Regular cardiac myocyte (primary cell): Measurements from ENCODE around the gene TEPSIN. TPM values are rescaled to one million over a fixed set of nuclear protein-coding genes. Genes with fewer than 3 reads are reported as not detected.

Experiments used
- total RNA-seq: library from RNA; depleted of rRNA; stranded (reverse); fragments of >200 nt; gene quantifications from 2 replicates; pipeline ENCODE4 v1.2.3, GENCODE V29; 2014

TEPSIN gene, protein sequence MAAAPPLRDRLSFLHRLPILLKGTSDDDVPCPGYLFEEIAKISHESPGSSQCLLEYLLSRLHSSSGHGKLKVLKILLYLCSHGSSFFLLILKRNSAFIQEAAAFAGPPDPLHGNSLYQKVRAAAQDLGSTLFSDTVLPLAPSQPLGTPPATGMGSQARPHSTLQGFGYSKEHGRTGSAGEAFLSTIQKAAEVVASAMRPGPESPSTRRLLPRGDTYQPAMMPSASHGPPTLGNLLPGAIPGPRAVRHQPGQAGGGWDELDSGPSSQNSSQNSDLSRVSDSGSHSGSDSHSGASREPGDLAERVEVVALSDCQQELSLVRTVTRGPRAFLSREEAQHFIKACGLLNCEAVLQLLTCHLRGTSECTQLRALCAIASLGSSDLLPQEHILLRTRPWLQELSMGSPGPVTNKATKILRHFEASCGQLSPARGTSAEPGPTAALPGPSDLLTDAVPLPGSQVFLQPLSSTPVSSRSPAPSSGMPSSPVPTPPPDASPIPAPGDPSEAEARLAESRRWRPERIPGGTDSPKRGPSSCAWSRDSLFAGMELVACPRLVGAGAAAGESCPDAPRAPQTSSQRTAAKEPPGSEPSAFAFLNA
- 8.8 and 12.4 TPM in 2 replicates for total RNA-seq

DNA sequence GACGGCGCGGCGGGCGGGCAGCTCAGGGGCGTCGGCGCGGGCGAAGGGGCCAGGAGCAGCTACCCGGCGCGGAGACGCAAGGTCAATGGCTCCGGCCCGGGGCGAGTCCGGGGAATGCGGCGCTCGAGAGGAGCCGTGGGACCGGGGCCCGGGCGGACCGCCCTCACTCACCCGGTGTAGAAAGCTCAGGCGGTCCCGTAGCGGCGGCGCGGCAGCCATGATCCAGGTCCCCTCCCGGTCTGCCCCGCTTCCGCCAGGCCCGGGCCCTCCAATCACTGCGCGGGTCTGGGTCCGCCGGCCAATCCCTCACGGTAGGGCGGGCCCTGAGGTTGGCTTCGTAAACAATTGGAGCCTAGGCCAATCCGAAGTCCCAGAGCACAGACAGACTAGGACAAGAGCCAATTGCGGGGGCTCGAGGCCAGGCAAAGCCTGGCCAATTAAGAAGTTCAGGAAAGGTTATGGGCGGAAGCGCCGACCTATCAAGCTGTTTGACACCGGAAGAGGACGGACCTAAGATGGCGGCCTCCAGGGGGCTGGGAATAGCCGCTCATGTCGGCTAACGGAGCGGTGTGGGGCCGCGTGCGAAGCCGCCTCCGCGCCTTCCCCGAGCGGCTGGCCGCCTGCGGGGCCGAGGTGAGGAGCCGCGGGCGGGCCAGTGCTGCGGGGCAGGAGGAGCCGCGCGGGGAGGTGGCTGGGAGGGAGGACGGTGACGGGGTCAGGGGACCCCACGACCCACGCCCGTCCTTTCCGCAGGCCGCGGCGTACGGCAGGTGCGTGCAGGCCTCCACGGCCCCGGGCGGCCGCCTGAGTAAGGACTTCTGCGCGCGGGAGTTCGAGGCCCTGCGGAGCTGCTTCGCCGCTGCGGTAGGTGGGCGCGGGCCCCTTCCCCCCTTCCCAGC, at the start of gene TEPSIN, which contains the start of gene NDUFAF8:
TSS of gene TEPSIN (minus strand) at position 241 of the 899 bp plus-strand sequence. CDS start at position 219, 22 bp downstream.
TSS of gene NDUFAF8 (plus strand) at position 504 of the 899 bp plus-strand sequence. CDS start at position 550, 46 bp downstream.

DNA sequence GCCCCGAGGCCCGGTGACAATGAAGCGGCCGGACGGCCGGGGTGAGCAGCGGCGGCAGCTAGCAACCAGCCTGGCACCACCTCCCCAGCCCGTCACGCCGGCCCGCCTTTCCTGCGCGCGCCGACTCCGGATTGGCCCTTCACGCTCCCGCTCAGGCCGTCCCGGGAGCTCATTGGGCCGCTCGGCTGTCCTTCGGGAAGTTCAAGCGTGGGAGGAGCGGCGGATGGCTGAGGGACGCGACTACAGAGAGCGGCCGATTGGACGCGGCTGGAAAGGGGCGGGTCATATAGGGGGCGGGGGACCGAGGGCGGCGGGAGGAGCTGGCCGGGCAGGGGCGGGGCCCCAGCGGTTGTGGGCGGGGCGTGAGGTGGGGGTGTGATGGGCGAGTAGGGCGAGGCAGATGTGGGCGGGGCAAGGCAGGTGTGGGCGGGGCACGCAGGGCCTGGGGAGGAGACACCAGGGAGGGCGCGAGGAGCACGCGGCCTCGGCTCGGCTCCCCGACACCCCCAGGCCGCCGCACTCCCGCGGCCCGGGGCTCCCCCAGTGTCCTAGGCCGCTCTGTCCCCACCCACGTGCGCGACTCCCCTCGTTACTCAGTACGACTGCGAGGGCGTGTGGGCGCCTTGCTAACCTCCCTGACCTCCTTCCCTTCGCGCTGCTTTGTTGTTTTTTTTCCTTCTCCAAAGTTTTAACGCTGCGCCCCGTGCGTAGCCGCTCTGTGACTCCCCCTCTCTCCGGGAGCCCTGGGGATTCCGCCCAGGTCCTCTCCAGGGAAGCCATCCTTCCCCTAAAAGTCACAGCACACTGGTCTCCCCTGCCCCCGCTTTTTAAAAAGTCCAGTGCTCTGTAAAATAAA, 15.7 kb downstream of the TEPSIN start, which contains the start of gene CEP131:
TSS of gene CEP131 (minus strand) at position 60 of the 856 bp plus-strand sequence. CDS start 2,909 bp downstream, outside the sequence.

Other genes starting within 250 kb of the TEPSIN start
- gene CHMP6, start 247.2 kb downstream of the TEPSIN start, total RNA-seq = 7.3 and 15.9 TPM in 2 replicates
- gene BAIAP2, start 203.9 kb downstream of the TEPSIN start, total RNA-seq = 6.8 and 12.8 TPM in 2 replicates
- not detected in 2 replicates for gene PVALEF, start 73.5 kb downstream of the TEPSIN start, total RNA-seq
- 0.19 and 0.56 TPM in 2 replicates for gene AATK, start 72.8 kb downstream of the TEPSIN start, total RNA-seq
- gene CEP131, start 16.1 kb downstream of the TEPSIN start, total RNA-seq = 11.6 and 17.8 TPM in 2 replicates
- gene NDUFAF8, start 263 bp upstream of the TEPSIN start, total RNA-seq = 36.9 and 39.7 TPM in 2 replicates
- 76.1 and 127 TPM in 2 replicates for gene SLC38A10, start 56.3 kb upstream of the TEPSIN start, total RNA-seq
- gene BAHCC1, start 156.4 kb upstream of the TEPSIN start, total RNA-seq = 3.5 and 4.2 TPM in 2 replicates